Fibroblast of lung (primary cell): ENCODE data around the gene LOXHD1. TPM values are rescaled to one million over a fixed set of nuclear protein-coding genes. Genes with fewer than 3 reads are reported as not detected.
A peak's percentile ranks its signal among the peaks of the same experiment; 100 is the strongest.

Source experiments
- DNase-seq, 2 donors: peaks; one replicate each; pipeline versions ENCODE4 v3.0.0 to v3.0.0-alpha.2; 2010; ENCODE audit warnings: low read depth in 2 of 2
- H2AFZ ChIP-seq: 2 replicates; pipeline ENCODE4 v1.5.1; 2012; ENCODE audit warnings: low read length, control low read depth, inconsistent platforms
- H3K27ac ChIP-seq: 2 replicates; pipeline ENCODE4 v1.5.1; 2011; ENCODE audit warnings: low read length, control low read depth; ENCODE audit not compliant: insufficient read depth
- H3K27me3 ChIP-seq: 2 replicates; pipeline ENCODE4 v1.5.1; 2011; ENCODE audit warnings: mild to moderate bottlenecking, low read length; ENCODE audit not compliant: control insufficient read depth, insufficient read depth
- H3K36me3 ChIP-seq: 2 replicates; pipeline ENCODE4 v1.5.1; 2011; ENCODE audit warnings: low read length; ENCODE audit not compliant: control insufficient read depth, insufficient read depth
- H3K4me1 ChIP-seq: 2 replicates; pipeline ENCODE4 v1.5.1; 2011; ENCODE audit warnings: low read length; ENCODE audit not compliant: control insufficient read depth, insufficient read depth; ENCODE audit errors: extremely low read depth
- H3K4me2 ChIP-seq: 2 replicates; pipeline ENCODE4 v1.5.1; 2011; ENCODE audit warnings: low read length, control low read depth; ENCODE audit not compliant: insufficient read depth; ENCODE audit errors: extremely low read depth
- H3K4me3 ChIP-seq, 4 experiments: fragments of 200-600 bp in 1 of 4; sonication (generic) in 1 of 4; replicated peaks in 1 of 4; 2 replicates each; pipeline ENCODE4 v1.5.1; 2011 to 2016; ENCODE audit warnings: low read length in 4 of 4, low read depth in 3 of 4, mild to moderate bottlenecking in 3 of 4, control low read depth in 2 of 4, inconsistent platforms in 1 of 4, mixed read lengths in 1 of 4; ENCODE audit not compliant: insufficient read depth in 1 of 4; ENCODE audit errors: control extremely low read depth in 1 of 4
- H3K79me2 ChIP-seq: 2 replicates; pipeline ENCODE4 v1.5.1; 2012; ENCODE audit warnings: mild to moderate bottlenecking, low read length, inconsistent platforms; ENCODE audit not compliant: control insufficient read depth, insufficient read depth
- H3K9ac ChIP-seq: 2 replicates; pipeline ENCODE4 v1.5.1; 2011; ENCODE audit warnings: mild to moderate bottlenecking, low read length, control low read depth; ENCODE audit not compliant: insufficient read depth
- H3K9me3 ChIP-seq: 2 replicates; pipeline ENCODE4 v1.5.1; 2012; ENCODE audit warnings: low read depth, low read length; ENCODE audit not compliant: control insufficient read depth, insufficient read depth
- H4K20me1 ChIP-seq: 2 replicates; pipeline ENCODE4 v1.5.1; 2011; ENCODE audit warnings: low read length; ENCODE audit not compliant: control insufficient read depth, insufficient read depth; ENCODE audit errors: extremely low read depth
- CTCF ChIP-seq, 2 donors: IDR thresholded peaks in 1 of 2; conservative IDR thresholded peaks in 1 of 2; 1 replicate in 1 of 2; 2 replicates in 1 of 2; pipeline ENCODE4 v1.5.1; 2011 to 2012; ENCODE audit warnings: low read length in 2 of 2, control low read depth in 1 of 2, inconsistent platforms in 1 of 2, low read depth in 1 of 2, mild to moderate bottlenecking in 1 of 2
- EZH2 ChIP-seq: IDR thresholded peaks from 2 replicates; pipeline ENCODE4 v1.5.1; 2012; ENCODE audit warnings: low read length, control low read depth, mild to moderate bottlenecking; ENCODE audit errors: missing control alignments
- polyA plus RNA-seq, 2 donors: library from polyadenylated mRNA; depleted of rRNA in 1 of 2; stranded (reverse) in 1 of 2; unstranded in 1 of 2; fragments of >200 nt; gene quantifications; 2 replicates each; pipeline ENCODE4 v1.2.1, GENCODE V29; 2011 to 2012; ENCODE audit warnings: missing spikeins in 1 of 2
- total RNA-seq: library from RNA; depleted of rRNA; stranded (reverse); fragments of >200 nt; gene quantifications from 2 replicates; pipeline ENCODE4 v1.2.1, GENCODE V29; 2014

The LOXHD1 gene
- total and polyA plus RNA-seq, 2 donors (not counting 1 experiment from before 2014, with no cell fraction given): not detected

- H3K9me3 ChIP-seq: no peaks in the 10 kb centered on the region
- no peak for DNase-seq
- H3K4me3 ChIP-seq: no peak overlapping the region
- no peaks in the 10 kb centered on the region for H3K27me3 ChIP-seq
- H3K79me2 ChIP-seq: no peaks in the 10 kb centered on the region
- no peak for TF ChIP-seq CTCF (conservative IDR thresholded peaks at IDR 0.05 in 1 of 2, IDR thresholded peaks at IDR 0.05 in 1 of 2; ENCODE audit: low read depth in 1 of 2, low read length in 2 of 2)
- TF ChIP-seq EZH2: no peak
- no peak overlapping the region for H3K9ac ChIP-seq
- H3K27ac ChIP-seq: no peak overlapping the region
- H3K4me1 ChIP-seq: no peaks in the 10 kb centered on the region
- no peak overlapping the region for H2AFZ ChIP-seq
- H3K36me3 ChIP-seq: no peaks in the 10 kb centered on the region
- no peak overlapping the region for H3K4me2 ChIP-seq
- H4K20me1 ChIP-seq: no peaks in the 10 kb centered on the region
These were observed 174.2 kb downstream of the LOXHD1 start for GRCh38 chr18:46482831-46483230.

- Histone ChIP-seq H3K4me1 (no peaks in the 10 kb centered on the region), H2AFZ (no peak overlapping the region), H3K79me2 (no peaks in the 10 kb centered on the region), H3K9me3 (no peaks in the 10 kb centered on the region), H3K4me2 (no peak overlapping the region), H4K20me1 (no peaks in the 10 kb centered on the region), H3K4me3 (no peak overlapping the region), H3K36me3 (no peaks in the 10 kb centered on the region), H3K27ac (no peak overlapping the region), H3K27me3 (no peaks in the 10 kb centered on the region), H3K9ac (no peak overlapping the region)
- TF ChIP-seq EZH2: no peak
- no peak for TF ChIP-seq CTCF (conservative IDR thresholded peaks at IDR 0.05 in 1 of 2, IDR thresholded peaks at IDR 0.05 in 1 of 2; ENCODE audit: low read depth in 1 of 2, low read length in 2 of 2)
- peak; percentile 11 to 45 for DNase-seq
These were observed 175.2 kb downstream of the LOXHD1 start for GRCh38 chr18:46481847-46482245.

GRCh38 chr18:46481048-46481846 is 175.8 kb downstream of the LOXHD1 start:
- H3K9me3 ChIP-seq: no peaks in the 10 kb centered on the region
- no peak overlapping the region for H2AFZ ChIP-seq
- no peak overlapping the region for H3K9ac ChIP-seq
- no peaks in the 10 kb centered on the region for H3K79me2 ChIP-seq
- H4K20me1 ChIP-seq: no peaks in the 10 kb centered on the region
- H3K27ac ChIP-seq: no peak overlapping the region
- TF ChIP-seq CTCF (conservative IDR thresholded peaks at IDR 0.05 in 1 of 2, IDR thresholded peaks at IDR 0.05 in 1 of 2; ENCODE audit: low read depth in 1 of 2, low read length in 2 of 2): peak; percentile 51 to 69
- no peak for TF ChIP-seq EZH2
- no peaks in the 10 kb centered on the region for H3K4me1 ChIP-seq
- H3K36me3 ChIP-seq: no peaks in the 10 kb centered on the region
- no peak overlapping the region for H3K4me2 ChIP-seq
- H3K27me3 ChIP-seq: no peaks in the 10 kb centered on the region
- no peak overlapping the region for H3K4me3 ChIP-seq
- peak; percentile 39 to 46 for DNase-seq
